ENCODE data around the gene GHRHR.

- no peak for TF ChIP-seq CTCF (IDR thresholded peaks at IDR 0.05; ENCODE audit: insufficient read depth, low read length)
- TF ChIP-seq SPI1 (IDR thresholded peaks at IDR 0.05; ENCODE audit: borderline replicate concordance, low read depth), result no peak
- TF ChIP-seq POLR2AphosphoS5 (IDR thresholded peaks at IDR 0.05; ENCODE audit: low read depth), result no peak
These were observed 48.0 kb upstream of the GHRHR start for GRCh38 chr7:30915751-30916150.
